ENCODE data around the gene WFDC6.

The WFDC6 gene

GRCh38 chr20:45515147-45515913 is 24.0 kb downstream of the WFDC6 start, which contains the start of gene SPINT3:
SPINT3 (minus strand) TSS chr20:45515622; CDS start chr20:45515608, 14 bp downstream.
- DNase-seq (ENCODE audit: low read depth) = no peak

DNA sequence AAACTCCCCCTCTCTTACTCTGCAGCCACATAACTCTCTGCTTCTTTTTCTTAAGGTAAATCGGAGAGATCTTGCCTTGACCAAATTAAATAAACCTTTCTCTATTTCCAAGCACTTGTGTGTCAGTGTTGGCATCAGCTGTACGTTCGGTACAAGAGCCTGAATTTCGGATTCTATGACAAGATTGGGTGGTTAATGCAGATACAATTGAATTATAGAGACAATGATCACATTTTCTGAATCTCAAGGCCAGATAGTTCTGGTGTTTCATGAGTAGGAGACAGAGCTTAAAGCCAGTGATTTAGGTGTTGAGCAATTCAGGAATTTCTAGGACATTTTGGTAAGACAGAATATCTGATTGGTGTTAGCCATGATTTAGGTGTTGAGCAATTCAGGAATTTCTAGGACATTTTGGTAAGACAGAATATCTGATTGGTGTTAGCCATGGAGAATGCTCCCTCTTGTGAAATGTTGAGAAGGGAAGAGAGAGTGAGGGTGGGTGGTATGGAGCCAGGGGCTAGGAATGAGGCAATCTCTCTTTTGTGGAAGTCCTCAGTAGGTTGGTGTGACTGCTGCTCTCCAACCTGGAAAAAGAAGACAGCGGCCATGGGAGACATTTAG is 28.9 kb downstream of the WFDC6 start:
- DNase-seq (ENCODE audit: low read depth) = no peak

GRCh38 chr20:45509091-45509490 is 30.2 kb downstream of the WFDC6 start:
- no peak for DNase-seq (ENCODE audit: low read depth)

GRCh38 chr20:45508068-45508886 is 31.0 kb downstream of the WFDC6 start:
- no peak for DNase-seq (ENCODE audit: low read depth)

DNA sequence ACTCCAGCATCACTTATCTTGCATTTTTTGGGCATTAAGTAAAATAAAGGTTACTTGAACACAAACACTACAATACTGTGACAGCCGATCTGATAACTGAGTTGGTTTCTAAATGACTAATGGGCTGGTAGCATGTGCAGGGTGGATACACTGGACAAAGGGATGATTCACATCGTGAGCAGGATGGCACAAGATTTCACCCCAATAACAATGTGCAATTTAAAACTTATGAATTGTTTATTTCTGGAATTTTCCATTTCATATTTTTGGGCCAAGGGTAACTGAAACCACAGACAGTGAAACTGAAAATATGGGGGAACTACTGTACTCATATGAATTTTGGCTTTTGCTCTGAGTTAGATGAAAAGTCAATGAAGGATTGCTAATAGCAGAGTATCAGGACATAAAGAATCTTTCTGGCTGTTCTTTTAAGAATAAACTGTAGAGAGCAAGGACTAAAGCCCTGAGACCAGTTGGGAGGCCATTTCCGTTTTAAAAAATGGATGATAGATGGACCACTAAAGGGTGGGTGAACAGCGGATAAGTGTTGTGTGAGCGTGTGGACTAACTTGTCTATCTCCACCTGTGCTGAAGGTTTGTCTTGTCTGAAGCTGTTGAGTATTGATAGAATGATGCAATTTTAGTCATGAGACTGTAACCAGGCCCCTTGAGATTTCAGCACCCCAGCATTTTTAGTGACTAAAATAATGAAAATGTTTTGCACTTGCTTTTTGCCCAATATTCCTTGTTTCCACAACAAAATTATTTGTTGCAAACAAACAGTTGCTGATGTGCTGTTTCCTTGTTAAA is 32.1 kb downstream of the WFDC6 start:
- no peak for DNase-seq (ENCODE audit: low read depth)

GRCh38 chr20:45506398-45506797 is 32.9 kb downstream of the WFDC6 start:
- DNase-seq (ENCODE audit: low read depth) = no peak

DNA sequence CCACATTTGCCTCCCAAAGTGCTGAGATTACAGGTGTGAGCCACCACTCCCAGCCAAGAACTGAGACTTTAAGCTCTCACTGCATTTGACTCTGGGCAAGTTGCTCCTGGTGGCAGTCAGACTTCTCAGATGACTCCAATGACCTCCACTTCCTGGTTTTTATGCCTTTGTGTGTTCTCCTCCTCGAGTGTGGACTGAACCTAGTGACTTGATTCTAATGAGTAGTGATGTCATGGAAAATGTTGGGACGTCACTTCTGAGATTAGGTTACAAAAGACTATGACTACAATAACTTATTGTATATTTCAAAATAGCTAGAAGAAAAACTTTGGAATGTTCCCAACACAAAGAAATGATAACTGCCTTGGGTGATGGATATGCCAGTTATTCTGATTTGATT is 35.9 kb downstream of the WFDC6 start:
- DNase-seq (ENCODE audit: low read depth) = no peak

DNA sequence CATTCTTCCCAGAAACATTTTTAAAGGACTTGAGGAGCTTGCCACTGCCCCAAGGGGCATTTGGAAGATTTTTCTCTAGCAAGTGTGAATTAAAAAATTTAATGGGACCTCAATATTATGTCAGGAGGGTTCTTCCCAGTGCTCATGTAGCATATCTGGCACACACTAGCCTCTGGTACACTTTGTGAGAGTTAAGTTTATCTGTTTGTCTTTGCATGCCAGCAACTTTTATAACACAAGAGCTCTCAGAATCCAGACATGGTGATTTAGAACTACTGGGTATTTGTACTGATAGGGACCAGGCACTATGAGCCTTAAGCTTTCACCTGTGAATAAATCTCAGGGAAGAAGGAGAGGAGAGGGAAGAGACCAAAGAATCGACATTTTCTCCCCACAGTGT is 36.7 kb downstream of the WFDC6 start:
- no peak for DNase-seq (ENCODE audit: low read depth)

DNA sequence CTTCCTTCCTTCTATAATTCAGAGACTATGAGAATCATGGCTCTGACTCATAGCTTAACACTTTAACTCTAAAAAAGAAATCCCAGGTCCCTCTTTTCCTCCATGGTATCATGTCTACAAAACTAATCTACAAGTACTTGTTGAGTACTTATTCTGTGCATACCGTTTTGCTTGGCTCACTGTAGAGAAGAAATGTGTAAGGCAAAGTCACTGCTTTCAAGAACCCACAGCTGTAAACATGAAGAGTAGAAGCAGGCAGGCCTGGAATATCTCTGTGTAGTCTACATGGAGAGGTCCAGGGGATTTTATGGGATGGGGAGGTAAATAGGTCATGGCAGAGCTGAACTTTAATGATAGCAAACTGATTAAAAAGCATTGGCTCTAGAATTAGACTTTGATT is 37.7 kb downstream of the WFDC6 start:
- DNase-seq (ENCODE audit: low read depth) = no peak

DNA sequence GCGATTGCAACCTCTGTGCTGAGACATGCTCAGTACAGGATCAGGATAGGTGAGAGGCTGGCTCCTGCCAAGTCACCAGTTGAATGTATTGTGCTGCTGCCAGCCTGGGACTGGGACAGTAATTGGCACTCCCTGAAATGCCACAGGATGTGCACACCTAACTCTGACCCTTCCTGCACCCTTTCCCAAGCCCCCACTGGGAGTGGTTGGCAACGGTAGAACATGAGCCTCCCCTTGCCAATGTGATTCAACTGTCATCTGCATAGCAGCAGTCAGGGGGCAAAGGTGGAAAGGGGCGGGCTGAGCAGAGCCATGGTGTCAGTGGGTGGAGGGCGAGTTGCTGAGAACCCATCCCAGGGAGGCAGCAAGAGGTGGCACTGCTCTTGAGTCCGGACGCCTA is 39.3 kb downstream of the WFDC6 start:
- DNase-seq (ENCODE audit: low read depth) = no peak

- DNase-seq (ENCODE audit: low read depth) = no peak
Observed at GRCh38 chr20:45497971-45498494, 41.2 kb downstream of the WFDC6 start.

DNA sequence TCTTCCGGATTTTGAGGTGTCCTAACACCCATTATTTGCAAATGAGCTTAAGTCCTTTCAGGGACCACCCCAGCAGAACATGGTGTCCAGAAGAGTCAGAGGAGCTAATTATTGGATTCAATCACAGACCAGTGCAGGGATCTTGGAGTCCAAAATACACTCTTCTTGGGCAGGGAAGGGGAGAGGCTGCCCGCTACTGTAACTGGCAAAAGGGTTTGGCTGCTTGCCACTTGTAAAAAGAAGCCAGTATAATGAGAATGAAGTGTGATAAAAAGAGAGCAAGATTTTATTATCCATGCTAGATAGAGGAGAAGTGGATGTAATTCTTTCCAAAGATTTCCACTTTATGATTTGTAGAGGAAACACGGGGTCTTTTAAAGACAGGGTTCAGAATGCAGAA is 43.1 kb downstream of the WFDC6 start:
- DNase-seq (ENCODE audit: low read depth) = no peak

DNA sequence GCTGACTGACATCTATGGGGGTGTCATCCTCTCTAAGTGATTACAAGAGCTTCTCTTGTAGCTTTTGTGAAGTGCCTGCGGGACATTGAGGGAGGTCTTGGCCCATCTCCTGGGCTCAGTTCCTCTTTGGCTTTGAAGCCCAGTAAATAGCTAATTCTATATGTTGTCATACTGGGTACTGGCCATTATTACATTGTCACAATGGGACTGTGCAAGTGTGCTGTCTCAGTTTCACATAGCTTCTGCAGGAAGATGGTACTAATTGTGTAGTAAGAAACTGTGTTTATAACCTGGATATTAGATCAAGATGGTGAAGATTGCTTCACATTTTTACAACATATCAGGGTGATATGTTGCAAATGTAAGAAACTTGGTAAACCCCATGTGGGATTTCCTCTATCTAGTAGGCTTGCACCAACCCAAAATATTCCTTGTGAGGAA is 43.8 kb downstream of the WFDC6 start:
- DNase-seq (ENCODE audit: low read depth) = no peak

DNA sequence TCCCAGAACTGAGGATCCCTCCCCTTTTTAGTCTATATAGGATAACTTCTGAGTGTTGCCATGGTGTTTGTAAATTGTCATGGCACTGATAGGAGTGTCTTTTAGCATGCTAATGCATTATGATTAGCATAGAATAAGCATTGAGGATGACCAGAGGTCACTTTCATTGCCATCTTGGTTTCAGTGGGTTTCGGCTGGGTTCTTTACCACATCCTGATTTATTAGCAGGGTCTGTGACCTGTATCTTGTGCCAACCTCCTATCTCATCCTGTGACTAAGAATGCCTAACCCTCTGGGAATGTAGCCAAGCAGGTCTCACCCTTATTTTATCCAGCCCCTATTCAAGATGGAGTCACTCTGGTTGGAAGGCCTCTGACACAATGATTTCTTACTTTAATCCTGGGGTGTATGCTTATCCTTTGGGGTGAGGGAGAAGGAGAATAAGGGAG is 50.2 kb downstream of the WFDC6 start:
- no peak for DNase-seq (ENCODE audit: low read depth)

- no peak for DNase-seq (ENCODE audit: low read depth)
Observed at GRCh38 chr20:45487231-45487635, 52.0 kb downstream of the WFDC6 start.

DNA sequence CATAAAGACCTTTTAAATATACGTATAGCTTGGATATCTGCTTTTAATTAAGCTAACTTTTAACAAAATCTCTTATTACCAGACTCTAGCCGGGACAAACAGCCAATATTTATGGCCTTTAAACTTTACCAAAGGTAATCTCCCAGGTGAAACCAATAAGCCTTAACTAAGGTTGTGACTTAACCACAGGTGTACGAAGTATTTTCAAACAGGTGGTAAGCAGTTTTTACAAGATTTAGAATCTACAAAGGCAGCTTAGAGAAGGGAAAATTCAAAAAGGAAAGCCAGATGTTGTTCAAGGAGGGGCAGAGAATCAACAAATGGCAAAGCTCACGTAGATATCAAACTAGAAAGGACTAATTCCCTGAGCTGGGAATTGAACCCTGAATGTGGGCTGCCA is 53.9 kb downstream of the WFDC6 start:
- no peak for DNase-seq (ENCODE audit: low read depth)

- DNase-seq (ENCODE audit: low read depth) = no peak
Observed at GRCh38 chr20:45484676-45485075, 54.6 kb downstream of the WFDC6 start.

All from activated T-cell treated with anti-CD3 and anti-CD28 coated beads for 1 hour (primary cell).